Nephron progenitor cell (in vitro differentiated cells): ENCODE data around the gene CCDC107.

Experiments
- DNase-seq: peaks from one replicate; pipeline ENCODE4 v3.0.0; 2021
- H3K27ac Mint-ChIP-seq: 2 replicates; pipeline ENCODE4 v1.8.0; 2021; ENCODE audit warnings: mild to moderate bottlenecking, moderate library complexity, mixed read lengths
- H3K27me3 Mint-ChIP-seq: 2 replicates; pipeline ENCODE4 v1.8.0; 2021; ENCODE audit warnings: mild to moderate bottlenecking, low read depth, mixed read lengths; ENCODE audit not compliant: poor library complexity
- H3K36me3 Mint-ChIP-seq: 2 replicates; pipeline ENCODE4 v1.8.0; 2021; ENCODE audit warnings: low read depth, mixed read lengths
- H3K4me1 Mint-ChIP-seq: 2 replicates; pipeline ENCODE4 v1.8.0; 2021; ENCODE audit warnings: mixed read lengths
- H3K4me3 Mint-ChIP-seq: 2 replicates; pipeline ENCODE4 v1.8.0; 2021; ENCODE audit warnings: mild to moderate bottlenecking, moderate library complexity, mixed read lengths
- H3K9me3 Mint-ChIP-seq: 2 replicates; pipeline ENCODE4 v1.8.0; 2021; ENCODE audit warnings: mild to moderate bottlenecking, moderate library complexity, mixed read lengths
- TF ChIP-seq, protein P1 (sequence below): fragments of 200-600 bp; sonication (generic); IDR thresholded peaks from 2 replicates; pipeline ENCODE4 v1.5.0; 2021; ENCODE audit warnings: antibody characterized with exemption

The CCDC107 gene

DNA sequence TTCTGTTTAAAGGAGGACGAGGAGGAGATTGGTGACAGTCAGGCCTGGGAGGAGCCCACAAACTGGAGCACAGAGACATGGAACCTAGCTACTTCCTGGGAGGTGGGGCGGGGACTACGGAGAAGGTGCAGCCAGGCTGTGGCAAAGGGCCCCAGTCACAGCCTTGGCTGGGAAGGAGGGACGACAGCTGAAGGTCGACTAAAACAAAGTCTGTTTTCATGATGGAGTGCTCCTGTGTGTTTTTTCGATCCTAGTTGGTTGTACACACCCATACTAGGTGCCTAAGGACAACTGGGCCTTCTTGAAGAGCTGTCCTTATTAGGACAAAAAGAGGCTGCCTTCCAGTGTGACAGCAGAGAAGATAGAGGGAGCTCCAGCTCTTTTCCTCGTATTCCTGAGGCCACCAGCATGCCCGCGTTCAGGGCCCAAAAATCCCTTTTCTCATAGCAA is 2.9 kb downstream of the CCDC107 start:
- Mint-ChIP-seq H3K36me3 (peaks cover 28% of the 10 kb centered on the region), H3K4me3 (peak overlapping the region; percentile 52), H3K27ac (no peak overlapping the region), H3K9me3 (peaks cover 4% of the 10 kb centered on the region), H3K27me3 (peaks cover 14% of the 10 kb centered on the region), H3K4me1 (peaks cover 75% of the 10 kb centered on the region)
- TF ChIP-seq, protein P1, sequence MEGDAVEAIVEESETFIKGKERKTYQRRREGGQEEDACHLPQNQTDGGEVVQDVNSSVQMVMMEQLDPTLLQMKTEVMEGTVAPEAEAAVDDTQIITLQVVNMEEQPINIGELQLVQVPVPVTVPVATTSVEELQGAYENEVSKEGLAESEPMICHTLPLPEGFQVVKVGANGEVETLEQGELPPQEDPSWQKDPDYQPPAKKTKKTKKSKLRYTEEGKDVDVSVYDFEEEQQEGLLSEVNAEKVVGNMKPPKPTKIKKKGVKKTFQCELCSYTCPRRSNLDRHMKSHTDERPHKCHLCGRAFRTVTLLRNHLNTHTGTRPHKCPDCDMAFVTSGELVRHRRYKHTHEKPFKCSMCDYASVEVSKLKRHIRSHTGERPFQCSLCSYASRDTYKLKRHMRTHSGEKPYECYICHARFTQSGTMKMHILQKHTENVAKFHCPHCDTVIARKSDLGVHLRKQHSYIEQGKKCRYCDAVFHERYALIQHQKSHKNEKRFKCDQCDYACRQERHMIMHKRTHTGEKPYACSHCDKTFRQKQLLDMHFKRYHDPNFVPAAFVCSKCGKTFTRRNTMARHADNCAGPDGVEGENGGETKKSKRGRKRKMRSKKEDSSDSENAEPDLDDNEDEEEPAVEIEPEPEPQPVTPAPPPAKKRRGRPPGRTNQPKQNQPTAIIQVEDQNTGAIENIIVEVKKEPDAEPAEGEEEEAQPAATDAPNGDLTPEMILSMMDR: no peak
- no peak for DNase-seq

DNA sequence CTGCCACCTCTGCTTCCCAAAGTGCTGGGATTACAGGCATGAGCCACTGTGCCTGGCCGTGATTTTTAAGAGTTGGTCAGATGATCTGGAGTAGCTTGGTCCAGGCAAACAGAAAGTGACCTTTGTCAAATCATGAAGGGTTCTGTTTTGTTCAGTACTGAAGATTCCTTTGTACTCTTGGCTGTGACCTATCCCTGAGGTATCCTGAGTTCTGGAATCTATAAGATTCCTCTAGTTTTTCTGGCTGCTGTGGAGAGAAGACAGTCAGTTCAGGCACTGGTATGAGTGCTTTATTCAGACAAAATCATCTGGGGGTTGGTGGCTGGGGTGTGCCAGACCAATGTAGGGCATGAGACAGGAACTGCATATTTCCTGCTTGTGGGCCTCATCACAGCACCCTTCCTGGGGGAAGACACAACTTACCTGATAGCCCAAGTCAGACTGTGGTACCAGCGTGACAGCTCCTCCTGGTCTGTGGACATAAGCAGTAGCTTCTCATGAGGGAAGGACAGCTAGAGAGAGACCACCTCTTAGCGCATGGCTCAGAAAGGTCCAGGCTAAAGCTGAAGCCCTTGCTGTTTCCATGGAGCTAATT is 3.8 kb downstream of the CCDC107 start:
- TF ChIP-seq, protein P1: no peak
- Mint-ChIP-seq H3K9me3 (peaks cover 4% of the 10 kb centered on the region), H3K4me3 (no peak overlapping the region), H3K27ac (peak overlapping the region; percentile 91), H3K4me1 (peaks cover 66% of the 10 kb centered on the region), H3K36me3 (peaks cover 28% of the 10 kb centered on the region), H3K27me3 (peaks cover 15% of the 10 kb centered on the region)
- no peak for DNase-seq

DNA sequence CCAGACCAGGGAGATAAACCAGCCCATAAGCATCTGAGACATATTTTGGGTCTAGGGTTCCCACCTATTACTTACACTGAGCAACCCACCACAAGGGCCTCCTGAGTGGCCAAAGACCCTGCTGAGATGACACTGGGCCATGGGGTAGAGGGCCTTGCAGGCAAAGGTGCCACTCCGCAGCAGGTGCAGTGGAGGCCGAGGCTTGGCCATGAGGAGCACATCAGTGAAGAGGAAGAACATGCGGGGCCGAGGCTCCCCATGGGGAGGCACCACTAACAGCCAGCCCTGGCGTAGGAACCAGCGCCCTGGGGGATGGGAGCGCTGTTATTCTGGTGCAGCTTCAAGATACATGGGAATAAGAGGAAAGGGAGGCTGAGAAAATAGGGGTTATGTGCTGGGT is 4.3 kb downstream of the CCDC107 start:
- TF ChIP-seq, protein P1: no peak
- H3K4me3 Mint-ChIP-seq: peak overlapping the region; percentile 59
- no peak for DNase-seq
- peaks cover 4% of the 10 kb centered on the region for H3K9me3 Mint-ChIP-seq
- H3K36me3 Mint-ChIP-seq: peaks cover 28% of the 10 kb centered on the region
- peaks cover 60% of the 10 kb centered on the region for H3K4me1 Mint-ChIP-seq
- peaks cover 19% of the 10 kb centered on the region for H3K27me3 Mint-ChIP-seq
- peak overlapping the region; percentile 91 for H3K27ac Mint-ChIP-seq

DNA sequence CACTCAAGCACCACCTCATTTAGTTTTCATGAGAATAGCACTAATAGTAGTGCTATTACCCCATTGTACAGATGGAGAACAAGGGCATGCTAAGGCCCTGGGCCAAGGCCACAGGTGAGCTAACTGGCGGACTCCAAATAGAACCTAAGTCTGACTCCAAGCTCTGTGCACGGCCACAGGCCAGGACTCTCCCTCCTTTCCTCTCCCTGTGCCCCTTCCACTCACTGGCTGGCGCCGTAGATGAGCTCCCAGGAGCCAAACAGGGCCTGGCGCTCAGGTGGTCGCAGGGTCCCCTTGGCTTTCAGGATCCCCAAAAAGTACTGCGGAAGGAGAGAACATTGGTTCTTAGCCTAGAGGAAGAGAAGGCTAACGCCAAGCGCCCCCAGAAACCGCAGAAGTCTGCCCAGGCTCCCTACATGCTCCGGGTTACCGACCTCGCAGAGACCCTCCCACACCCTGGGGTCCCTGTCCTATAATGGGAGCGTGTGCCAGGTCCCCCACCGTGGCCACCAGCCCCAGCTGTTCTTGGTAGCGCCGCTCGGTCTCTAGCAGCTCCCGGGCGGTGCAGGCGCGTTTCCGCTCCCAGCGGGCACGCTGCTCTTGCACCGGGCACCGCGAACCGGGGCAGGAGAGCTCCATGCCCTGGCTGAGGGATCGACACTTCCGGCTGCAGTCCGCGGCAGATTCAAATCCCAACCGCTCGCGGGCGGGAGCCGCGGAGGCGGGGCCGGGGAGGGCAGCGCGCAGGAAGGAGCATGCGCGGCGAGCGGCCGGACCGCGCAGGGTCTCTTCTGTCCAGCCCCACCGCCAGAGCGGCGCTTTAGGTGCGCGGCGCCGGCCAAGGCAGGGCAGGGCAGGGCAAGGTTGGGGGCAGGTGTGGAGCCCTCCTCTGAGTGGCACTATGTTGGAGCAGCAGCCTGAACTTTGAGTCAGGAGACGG is 6.7 kb downstream of the CCDC107 start, which contains the start of gene ARHGEF39:
TSS of gene ARHGEF39 (minus strand) at position 665 of the 940 bp plus-strand sequence. CDS start at position 639, 26 bp downstream.
- H3K27me3 Mint-ChIP-seq: peaks cover 10% of the 10 kb centered on the region

DNA sequence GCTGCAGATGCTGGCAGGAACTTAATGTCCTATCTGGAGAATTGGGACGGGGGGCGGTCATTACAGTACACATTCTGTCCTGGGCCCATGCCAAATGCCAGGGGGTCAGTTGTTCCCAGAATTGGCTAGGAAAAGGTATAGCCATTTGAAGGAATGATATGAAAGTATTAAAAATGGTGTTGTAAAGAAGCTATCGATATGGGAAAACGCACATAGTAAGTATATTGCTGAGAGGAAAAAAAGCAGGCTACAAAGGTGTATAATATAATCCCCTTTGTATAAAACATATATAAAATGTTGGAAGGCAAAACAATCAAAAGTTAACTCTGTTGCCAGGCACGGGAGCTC is 7.4 kb downstream of the CCDC107 start:
- Mint-ChIP-seq H3K9me3 (no peaks in the 10 kb centered on the region), H3K27ac (no peak overlapping the region), H3K36me3 (peaks cover 20% of the 10 kb centered on the region), H3K27me3 (peaks cover 10% of the 10 kb centered on the region), H3K4me3 (peak overlapping the region; percentile 81), H3K4me1 (peaks cover 63% of the 10 kb centered on the region)
- DNase-seq: no peak
- TF ChIP-seq, protein P1: no peak

More for the DNA sequence above, 6.7 kb downstream of the CCDC107 start, which contains the start of gene ARHGEF39:
- H3K27ac Mint-ChIP-seq: no peak within 1 kb of the TSS
- TF ChIP-seq, protein P1: no peak
- H3K9me3 Mint-ChIP-seq: no peaks in the 10 kb centered on the region
- peak; percentile 86 for DNase-seq
- H3K4me1 Mint-ChIP-seq: peaks cover 68% of the 10 kb centered on the region
- H3K4me3 Mint-ChIP-seq: peak within 1 kb of the TSS; percentile 81
- peaks cover 25% of the 10 kb centered on the region for H3K36me3 Mint-ChIP-seq
